NCI-H2227 treated with DMSO at 0.1 percent for 48 hours (cell line): ENCODE results near the gene AFG1L.
A peak's percentile ranks its signal among the peaks of the same experiment; 100 is the strongest.

Source experiments
- DNase-seq: peaks from one replicate; lab custom pipeline; 2025; lab: John Stamatoyannopoulos, UW

The AFG1L gene

DNA sequence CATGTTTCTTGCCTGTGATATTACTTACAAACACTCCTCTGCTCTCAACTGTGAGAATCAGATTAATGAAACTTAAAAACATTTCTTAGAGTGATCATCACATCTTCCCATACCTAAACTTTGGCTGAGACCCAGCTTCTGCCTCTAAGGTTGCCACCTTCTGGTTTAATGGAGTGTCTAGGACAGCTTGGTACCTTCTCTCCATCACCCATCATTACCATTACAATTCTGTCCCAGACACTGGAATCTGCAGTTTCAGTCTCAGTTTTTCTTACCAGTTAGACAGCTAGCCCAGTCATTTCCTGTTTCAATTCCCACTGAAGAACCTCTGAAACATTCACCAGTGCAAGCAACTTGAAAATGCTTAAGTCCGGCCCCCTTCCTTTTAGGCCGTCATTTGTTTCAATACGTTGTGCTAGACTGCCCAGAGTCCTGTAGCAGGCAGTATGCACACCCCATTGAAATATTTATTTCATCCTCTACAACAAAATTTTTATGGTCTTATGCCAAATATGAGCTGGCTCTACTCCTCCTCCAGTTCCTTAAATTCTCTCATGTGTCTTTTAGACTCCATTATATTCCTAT is 158.8 kb downstream of the AFG1L start:
- no peak for DNase-seq

DNA sequence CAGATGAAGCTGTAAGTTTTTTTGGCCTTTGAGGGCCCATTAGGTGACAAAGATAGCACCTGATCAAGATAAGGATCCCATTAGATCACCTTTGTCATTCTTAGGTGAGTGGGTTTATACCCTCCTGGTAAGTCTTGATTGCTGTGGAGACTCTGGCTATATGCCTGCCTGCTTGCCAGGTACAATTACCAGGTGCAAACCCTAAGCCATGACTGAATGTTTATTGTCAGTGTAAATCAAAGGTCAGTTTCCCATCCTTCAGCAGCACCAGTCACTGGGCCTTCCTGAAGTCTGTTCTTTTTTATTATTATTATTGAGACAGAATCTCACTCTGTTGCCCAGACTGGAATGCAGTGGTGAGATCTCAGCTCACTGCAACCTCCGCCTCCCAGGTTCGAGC is 159.5 kb downstream of the AFG1L start:
- no peak for DNase-seq

DNA sequence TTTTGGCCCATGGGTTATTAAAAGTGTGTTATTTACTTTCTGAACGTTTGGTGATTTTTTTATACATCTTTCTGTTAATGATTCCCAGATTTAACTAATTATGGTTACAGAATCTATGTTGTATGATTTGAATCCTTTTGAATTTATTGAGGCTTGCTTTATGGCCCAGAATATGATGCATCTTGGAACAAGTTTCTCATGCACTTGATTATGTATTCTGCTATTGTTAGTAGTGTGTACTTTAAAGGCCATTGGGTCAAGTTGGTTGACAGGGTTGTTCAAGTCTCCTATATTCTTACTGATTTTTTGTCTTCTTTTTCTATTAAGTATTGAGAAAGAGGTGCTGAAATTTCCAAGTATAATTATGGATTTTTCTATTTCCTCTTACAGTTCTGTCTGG is 160.8 kb downstream of the AFG1L start:
- no peak for DNase-seq

DNA sequence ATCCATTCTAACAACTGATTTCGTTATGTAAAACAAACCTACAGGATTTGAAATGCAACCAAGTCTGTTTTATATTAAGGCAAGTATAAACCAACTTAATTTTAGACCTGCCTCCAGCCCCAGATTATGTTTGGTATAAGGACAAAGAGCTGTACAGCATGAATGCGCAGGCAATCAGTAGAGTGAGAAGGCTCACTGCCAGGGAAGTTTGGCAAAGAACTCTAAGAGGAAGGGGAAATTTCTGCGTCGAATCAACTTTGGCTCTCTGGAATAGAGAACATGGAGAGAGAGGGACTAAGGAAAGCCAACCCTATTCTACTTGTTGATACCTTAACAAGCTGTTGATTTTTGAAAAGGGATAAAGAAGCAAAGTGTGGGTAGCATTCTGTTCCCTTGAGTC is 168.9 kb downstream of the AFG1L start:
- DNase-seq = no peak

DNA sequence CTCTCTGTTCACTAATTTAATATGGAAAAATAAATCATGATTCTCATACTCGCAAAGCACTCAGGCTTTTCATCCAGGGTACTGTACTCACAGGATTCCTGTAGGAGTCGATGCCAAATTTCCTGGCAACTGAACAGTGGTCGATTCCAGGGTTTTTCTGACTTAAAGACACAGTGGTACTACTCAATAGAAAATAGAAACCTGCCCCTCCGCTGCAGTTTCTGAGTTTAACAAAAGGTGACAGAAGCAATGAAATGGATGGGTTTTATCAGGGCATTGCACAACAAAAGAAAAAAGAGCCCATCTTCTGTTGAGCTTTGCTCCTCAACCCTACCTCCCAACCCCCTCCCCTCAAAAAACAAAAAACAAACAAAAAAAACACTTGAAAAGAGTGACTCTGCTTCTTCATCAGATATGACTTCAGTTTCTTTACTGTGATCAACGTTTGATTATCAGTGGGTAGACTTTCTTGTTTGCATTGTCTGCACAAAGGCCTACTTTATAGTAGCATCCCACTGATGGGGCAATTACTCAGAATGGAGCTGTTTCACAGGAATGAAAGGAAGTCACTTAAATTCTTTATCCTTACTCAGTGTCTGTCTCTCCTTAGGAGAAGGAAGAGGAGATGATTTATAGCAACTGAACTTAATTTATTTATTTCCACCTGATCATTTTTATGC is 169.7 kb downstream of the AFG1L start:
- DNase-seq = peak; percentile 3

DNA sequence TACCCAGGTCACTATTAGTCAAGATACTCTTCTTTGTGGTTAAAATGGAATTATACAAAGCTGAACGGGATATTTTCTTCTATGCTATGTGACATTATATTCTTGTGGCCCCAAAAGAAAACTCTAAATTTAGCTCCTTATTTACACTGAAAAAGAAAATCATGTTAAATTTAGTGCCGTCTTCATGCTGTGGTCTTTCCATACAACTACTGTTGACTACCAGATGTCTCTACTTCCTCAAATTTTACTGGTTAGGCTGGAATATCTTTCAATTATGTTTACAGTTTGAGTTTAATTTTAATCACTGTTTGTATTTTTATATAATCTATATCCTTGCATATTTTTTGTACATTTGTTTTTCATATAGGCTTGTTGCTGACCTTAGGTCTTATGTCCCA is 170.2 kb downstream of the AFG1L start:
- DNase-seq = no peak

DNA sequence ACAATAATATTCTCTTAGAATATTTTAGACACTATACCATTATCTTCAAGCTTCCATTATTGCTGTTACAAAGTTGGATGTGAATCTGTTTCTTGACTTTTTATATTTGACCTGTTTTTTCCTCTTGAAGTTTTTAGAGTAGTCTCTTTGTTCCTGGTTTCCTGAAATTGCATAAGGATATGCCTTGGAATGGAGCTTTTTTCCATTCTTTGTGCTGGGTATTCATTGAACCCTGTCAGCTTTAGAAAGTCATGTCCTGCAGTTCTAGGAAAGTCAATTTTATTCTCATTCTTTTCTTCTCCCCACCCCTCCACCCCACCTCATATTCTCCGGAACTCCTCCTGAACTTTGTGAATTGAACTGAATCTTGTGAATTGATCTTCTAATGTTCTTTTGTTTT is 173.5 kb downstream of the AFG1L start:
- no peak for DNase-seq

DNA sequence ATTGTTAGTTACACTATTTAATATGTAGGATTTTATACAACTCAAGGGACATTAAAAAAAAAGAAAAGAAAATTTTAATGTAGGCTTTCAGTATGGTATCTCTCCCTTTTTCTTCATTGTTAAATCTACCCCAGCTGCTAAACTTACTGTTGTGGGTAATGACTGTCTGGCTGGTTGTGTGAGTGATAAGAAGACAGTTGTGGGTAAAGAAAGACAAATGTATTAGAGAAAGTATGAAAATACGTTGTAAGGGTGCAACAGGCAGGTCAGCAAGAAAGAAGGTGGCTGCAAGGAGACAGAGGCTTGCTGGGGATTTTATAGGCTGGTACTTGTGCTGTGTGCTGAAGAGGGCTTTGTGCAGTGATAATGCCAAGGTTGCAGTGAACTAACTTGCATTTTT is 174.5 kb downstream of the AFG1L start:
- no peak for DNase-seq

DNA sequence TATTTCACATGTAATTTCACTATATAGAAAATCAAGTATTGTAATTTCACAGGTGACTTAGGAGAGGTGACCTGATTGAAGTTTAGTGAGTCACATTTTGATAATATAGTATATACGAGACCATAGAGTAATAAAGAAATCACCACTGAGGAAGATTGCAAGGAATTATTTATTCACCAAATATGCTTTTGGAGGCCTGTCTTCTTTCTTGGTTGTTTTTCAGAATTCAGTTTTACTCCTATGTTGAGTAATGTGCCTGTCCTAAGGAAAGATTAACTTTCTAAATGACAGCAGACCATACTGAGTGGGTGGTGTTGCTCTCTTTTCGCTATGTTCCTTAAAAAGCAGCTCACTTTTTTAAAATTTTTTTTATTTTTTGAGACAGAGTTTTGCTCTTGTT is 178.3 kb downstream of the AFG1L start:
- no peak for DNase-seq

DNA sequence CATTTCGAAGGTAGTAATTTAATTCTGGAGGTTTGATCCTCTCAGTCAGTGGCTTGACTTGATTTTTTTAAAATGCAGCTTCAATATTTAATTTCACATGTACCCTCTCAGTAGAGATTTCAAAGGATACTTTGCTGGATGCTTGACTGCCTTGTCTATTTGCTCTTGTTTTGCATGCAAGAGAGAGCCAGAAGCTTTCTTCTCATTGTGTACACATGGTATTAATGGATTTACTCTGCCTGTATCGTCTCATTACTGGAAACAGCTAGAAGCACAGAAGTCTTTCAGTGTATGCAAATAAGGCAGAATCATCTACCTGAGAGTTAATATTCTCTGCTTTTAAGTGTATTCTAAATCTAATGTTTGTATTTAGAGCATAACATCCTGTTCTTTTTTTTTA is 181.5 kb downstream of the AFG1L start:
- no peak for DNase-seq

DNA sequence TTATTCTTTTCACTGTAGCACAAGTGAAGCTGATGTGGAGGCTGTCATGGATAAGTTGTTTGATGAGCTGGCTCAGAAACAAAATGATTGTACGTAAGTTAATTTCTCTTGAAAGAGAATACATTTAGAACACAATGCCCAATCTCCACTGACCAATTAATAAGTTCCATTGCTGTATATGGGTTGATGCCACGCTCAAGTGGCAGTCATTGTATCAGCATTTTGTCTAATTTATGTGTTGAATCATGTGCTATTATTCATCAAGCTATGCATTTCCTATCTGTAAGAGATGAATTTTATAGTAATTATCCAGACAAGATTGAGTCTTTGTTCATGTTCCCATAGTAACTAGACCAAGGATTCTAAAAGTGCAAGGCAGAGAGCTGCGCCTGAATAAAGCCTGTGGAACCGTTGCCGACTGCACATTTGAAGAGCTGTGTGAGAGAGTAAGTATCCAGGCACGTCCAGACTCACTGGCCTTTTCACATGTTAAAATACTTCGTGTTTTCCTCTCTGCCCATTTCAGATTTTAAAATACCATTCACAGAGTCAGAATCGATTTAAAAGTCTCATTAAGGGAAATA is 182.1 kb downstream of the AFG1L start:
- DNase-seq = no peak

DNA sequence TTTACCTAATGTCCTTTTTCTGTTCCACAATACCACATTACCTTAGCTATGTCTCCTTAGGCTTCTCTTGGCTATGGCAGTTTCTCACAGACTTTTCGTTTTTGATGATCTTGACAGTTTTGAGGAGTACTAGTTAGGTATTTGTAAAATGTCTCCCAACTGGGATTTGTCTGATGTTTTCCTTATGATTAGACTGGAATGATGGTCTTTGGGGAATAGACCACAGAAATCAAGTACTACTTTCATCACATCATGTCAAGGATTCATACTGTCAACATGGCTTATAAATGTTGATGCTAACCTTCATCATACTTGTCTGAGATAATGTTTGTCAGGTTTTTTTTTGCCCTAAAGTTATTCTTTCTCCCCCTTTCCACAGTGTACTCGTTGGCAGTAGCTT is 187.7 kb downstream of the AFG1L start:
- DNase-seq = no peak

DNA sequence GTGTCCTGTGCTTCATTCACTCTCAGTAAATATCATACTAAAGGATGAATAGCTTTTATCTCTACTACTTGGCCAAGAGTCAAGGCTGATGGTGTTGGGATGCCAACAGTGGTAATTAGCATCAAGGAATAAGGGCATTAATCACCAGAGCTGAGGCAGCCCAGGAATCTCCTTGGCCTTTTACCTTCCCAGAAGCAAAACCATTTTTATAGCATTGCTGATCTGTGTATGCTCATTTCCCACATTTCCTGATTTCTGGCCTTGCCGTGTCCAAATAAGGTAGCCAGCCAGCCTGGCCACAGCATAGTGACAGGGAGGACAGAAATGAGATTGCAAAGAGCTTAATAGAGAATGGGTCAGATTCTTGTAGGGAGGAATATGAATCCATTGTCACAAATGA is 189.2 kb downstream of the AFG1L start:
- no peak for DNase-seq

DNA sequence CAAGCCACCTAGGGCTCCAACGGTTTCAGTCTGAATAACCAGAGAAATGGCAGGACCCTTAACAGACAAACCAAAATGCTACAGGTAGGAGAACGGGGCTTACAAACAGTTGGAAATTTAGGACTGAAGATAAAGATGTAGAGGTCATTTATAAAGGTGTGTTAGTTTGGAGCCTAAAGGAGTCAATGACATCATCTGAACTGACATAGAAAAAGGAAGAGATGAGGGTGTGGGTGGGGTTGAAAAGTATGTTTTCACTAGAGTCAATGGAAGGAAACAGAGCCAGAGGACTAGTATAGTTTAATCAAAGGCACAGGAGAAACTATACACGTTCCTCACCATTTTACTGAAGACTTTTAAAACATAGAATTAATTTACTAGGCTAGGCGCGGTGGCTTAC is 194.8 kb downstream of the AFG1L start:
- DNase-seq = no peak

DNA sequence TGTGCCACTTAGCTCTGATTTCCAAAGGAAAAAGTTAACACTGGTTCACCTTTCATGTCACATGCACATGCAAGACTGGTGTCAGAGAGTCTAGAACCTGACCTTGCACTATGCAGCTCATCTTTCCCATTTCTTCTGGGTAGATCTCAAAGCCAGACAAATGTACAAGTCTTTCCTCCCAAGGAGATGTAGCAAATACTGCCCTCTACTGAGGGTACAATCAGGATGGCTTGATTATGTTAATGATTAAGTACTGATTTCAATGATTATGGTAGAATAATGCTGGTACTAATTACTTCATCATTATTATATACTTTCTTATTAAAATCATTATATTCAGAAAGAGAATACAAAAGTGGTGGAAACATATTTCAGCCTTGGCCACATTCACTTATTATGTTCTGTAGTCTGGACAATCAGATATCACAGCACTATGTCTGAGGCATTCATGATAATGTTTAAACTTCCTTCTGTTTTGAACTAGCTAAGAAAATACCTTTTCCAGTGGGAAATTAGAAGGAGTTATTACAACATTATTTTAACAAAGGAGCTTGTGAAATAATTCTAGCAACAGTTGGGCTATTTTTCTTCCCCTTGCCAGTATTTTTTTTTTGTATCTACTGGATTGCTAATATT is 197.4 kb downstream of the AFG1L start:
- DNase-seq = no peak

DNA sequence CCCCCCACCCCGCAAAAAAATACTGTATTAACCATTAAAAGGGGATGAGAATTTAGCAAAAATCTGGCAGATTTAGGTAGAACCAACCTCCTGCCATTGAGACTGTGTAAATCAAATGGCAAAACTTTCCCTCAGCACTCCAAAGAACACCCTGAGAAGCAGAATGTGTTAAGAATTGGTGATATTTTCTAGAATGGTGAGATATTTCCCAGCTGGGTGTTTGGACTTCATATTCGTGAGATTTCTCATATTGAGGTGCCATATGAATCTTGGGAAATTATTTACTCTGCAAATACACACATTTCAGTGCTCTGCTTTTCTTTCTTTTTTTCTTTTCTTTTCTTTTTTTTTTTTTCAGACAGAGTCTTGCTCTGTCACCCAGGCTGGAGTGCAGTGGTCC is 199.6 kb downstream of the AFG1L start:
- DNase-seq = no peak

DNA sequence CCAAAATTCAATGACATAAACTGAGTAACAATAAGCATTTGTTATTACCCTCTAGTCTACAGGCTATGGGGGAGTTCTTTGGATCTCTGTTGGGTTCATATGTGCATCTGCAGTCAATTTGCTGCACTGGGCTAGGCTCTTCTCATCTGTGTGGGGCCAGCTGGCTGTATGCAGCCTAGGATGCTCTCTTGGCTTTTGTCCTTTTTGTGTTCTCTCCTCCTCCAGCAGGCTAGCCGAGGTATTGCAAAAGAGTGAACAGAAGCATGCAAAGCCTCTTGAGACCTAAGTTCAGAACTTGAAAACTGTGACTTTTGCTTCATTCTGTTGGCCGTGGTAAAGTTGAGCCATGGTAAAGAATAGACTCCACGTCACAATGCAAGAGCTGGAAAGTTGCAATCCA is 203.0 kb downstream of the AFG1L start:
- no peak for DNase-seq

DNA sequence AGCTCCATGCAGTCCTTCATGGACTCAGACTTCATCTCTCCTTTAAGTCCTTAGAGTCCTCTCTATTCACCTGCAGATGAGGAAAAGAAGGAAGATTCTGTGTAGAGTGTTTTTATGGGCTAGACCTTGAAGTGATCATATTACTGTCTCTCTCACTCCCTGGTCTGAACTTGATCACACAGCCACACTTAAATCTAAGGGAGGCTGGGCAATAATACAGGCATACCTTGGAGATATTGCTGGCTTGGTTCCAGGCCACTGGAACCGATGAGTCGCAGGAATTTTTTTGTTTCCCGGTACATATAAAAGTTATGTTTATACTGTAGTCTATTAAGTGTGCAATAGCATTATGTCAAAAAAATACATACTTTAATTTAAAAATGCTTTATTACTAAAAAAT is 206.7 kb downstream of the AFG1L start:
- no peak for DNase-seq

DNA sequence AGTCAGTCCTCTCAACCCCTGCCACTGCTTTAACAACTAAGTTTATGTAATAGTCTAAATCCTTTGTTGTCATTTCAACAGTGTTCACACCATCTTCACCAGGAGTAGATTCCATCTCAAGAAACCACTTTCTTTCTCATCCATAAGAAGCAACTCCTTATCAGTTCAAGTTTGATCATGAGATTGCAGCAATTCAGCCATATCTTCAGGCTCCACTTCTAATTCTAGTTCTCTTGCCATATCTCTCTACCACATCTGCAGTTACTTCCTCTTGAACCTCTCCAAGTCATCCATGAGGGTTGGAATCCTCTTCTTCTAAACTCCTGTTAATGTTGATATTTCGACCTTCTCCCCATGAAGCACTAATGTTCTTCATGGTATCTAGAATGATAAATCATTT is 208.0 kb downstream of the AFG1L start:
- no peak for DNase-seq

DNA sequence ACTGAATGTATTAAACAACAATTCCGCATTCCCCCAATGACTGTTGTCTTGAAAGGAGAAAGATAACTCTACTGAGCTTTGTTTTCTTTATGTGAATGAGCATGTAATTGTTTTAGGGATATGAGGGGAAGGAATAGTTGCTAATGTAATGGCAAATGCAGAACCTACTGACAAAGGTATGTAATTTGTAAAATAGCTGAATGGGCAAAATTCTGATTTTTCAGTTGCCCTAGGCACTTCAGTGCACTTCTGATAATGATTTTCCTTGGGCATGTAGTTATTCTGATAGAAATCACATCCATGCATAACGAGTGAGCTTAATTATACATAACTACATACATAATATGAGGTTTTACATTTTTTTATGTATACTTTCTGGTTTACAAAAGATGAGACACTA is 212.5 kb downstream of the AFG1L start:
- no peak for DNase-seq

DNA sequence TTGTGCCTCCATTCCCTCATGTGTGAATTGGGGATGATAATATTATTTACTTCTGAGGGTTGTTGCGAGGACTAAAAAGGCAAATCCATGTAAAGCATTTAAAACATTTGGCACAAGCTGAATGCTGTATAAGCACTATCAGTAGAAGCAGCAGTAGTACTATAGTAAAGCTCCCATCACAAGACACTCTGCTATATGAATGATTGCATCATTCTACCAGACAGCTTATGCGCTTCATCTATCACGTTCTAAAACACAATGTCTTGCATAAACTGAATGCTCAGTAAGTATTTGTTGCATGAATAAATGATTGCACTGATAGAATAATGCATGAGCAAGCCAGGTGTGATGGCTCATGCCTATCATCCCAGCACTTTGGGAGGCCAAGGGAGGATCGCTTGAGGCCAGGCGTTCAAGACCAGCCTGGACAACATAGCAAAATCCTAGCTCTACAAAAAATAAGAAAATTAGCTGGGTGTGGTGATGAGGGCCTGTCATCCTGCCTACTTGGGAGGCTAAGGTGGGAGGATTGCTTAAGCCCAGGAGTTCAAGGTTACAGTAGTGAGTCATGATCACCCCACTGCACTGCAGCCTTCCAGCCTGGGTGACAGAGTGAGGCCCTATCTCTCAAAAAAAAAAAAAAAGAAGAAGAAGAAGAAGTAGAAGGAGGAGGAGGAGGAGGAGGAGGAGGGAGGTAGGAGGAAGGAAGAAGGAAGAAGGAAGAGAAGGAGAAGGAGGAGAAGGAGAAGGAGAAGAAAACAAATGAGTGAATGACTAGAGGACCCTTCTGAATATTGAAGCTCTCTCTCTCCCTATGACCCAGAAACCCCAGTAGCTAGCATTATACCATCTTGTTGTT is 215.8 kb downstream of the AFG1L start:
- DNase-seq = no peak

DNA sequence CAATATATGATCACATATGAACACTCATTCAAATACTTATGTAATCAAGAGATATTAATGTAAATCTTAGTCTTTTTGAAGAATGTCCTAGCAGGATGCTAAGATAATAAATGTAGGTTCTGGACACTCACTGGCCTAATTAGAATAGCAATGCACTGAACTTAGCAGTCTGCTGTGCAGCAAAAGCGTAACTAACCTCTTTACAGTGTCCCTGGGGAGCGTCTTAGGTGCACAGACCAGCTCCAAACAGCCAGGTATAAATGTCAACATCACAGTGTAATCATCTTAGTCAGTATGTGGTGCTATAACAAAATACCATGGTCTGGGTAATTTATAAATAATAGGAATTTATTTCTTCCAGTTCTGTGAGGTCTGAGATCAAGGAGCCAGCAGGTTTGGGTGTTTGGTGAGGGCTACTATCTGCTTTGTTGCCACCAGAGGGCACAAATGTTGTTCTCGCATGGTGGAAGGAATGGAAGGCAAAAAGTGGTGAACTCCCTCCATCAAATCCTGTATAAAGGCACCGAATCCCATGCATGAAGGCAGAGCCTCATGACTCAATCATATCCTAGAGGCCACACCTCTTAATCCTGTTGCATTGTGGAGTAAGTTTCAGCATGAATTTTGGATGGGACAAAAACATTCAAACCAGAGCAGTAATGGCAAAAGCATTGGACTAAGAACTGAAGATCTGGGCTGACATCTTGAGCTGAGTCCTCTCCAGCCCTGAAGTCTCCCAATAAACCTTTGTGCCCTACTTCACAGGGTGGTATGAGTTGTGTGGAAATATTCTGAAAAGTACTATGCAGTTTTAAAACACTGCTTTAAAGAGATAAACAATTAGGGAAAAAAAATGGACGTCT is 224.1 kb downstream of the AFG1L start:
- DNase-seq = no peak
